ENCODE results near the gene STYX.
"Not testable (repeated sequence)": the region's sequence is repeated elsewhere in the genome, so short reads cannot be mapped to it uniquely, and the experiment has no call there.

Gene STYX

GRCh38 chr14:52729925-52730708 is at the start of gene STYX:
STYX (plus strand) TSS chr14:52730166; CDS start chr14:52730475, 309 bp downstream.
- DNase-seq = peak; percentile 99

DNA sequence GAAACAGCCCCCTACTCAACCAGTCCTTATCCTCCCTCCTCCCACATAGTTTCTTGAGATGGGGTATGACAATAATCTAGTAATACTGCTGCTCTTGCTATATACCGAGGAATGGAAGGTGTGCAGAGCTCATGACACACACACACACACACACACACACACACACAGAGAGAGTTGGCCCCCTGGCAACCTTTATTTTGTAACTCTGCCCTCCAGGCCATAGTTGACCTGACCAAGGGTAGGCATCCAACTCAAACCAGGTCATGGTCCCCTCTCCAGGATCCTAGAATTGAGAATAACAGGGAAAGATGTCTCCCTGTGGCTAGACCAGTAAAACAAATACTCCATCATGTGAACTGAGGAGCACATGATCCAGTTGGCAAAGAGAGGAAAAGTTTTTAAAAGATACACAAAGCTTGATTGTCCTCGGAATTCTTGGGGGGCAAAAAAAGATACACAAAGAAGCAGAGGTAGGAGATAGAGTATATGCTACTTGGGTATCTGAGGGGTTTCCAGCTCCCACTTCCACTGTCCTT is 45.9 kb upstream of the STYX start:
- DNase-seq = no peak

GRCh38 chr14:52686176-52686575 is 43.8 kb upstream of the STYX start:
- DNase-seq = no peak

- peak in 1 of 2 experiments; percentile 18 for DNase-seq
Observed at GRCh38 chr14:52690983-52691760, 38.8 kb upstream of the STYX start.

GRCh38 chr14:52692248-52692962 is 37.6 kb upstream of the STYX start:
- DNase-seq = peak; percentile 14 to 56

GRCh38 chr14:52693036-52693435 is 36.9 kb upstream of the STYX start:
- no peak for DNase-seq

- no peak for DNase-seq
Observed at GRCh38 chr14:52693532-52693931, 36.4 kb upstream of the STYX start.

GRCh38 chr14:52694761-52695480 is 35.0 kb upstream of the STYX start:
- DNase-seq = peak; percentile 50 to 59

GRCh38 chr14:52695481-52696091 is 34.4 kb upstream of the STYX start, which contains the start of gene ERO1A:
ERO1A (minus strand) TSS chr14:52695558; CDS start chr14:52695481, 77 bp downstream.
- peak; percentile 71 to 84 for DNase-seq

GRCh38 chr14:52700701-52701172 is 29.2 kb upstream of the STYX start:
- no peak for DNase-seq

- DNase-seq = no peak
Observed at GRCh38 chr14:52701223-52701622, 28.7 kb upstream of the STYX start.

- DNase-seq = no peak
Observed at GRCh38 chr14:52703225-52703624, 26.7 kb upstream of the STYX start.

GRCh38 chr14:52703664-52704063 is 26.3 kb upstream of the STYX start:
- no peak for DNase-seq

DNA sequence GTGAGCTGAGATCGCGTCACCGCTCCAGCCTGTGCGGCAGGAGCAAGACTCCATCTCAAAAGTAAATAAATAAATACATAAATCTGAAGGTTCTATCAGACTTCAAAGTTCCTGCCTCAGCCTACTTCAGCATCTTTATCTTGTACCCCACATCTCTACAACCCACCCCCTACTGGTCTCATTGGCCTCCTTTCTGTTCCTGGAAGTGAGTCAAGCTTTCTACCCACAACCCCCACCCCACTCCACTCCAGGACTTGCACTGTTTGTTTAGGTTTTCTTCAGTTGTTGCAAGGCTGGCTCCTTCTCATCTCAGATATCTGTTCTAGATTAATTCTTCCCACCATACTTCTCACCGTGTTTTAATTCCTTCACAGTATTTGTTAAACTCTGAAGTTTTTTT is 23.7 kb upstream of the STYX start:
- DNase-seq = peak in 1 of 2 experiments; percentile 46

DNA sequence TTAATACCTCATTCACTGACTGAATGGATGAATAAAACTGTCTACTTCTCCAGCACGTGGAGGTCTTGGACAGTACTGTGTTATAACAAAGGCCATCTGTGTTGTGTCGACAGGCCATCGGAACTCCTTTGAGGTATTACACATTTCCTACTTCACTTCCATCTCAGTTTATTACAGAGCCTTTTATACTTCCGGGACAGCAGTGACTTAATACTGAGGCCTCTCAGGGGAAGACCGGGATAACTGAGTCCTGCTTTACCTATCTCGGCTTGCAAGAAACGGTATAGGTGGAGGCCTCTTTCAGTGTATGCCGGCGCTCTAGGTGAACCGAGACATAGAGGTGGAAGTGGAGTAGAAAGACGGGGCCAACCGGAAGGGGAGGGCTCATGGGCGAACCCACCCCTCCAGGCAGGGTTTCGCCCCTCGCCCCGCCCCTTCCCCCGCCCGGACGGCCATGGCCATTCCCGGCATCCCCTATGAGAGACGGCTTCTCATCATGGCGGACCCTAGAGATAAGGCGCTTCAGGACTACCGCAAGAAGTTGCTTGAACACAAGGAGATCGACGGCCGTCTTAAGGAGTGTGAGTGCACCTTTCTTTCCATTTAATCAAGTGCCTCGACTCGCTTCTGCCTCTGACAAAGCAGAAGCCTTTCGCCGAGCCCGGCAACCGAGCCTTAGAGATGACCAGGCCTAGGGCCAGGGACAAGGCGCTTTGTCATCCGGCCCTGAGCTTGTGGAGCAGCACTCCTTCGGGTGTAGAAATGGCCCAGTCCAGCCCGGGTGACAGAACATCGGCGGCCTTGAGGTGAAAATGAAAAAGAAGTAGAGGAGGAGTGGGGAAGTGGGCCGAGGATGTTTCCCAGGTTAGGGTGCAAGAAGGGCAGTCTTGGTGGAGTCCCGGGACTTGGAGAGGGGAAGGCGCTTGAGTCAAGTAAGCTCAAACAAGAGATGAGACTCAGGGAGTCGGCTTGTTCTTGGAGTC is 23.0 kb upstream of the STYX start, which contains the start of gene PSMC6:
PSMC6 (plus strand) TSS at position 477 of the 983 bp plus-strand sequence; CDS start at position 497, 20 bp downstream.
- DNase-seq = peak; percentile 94 to 95

DNA sequence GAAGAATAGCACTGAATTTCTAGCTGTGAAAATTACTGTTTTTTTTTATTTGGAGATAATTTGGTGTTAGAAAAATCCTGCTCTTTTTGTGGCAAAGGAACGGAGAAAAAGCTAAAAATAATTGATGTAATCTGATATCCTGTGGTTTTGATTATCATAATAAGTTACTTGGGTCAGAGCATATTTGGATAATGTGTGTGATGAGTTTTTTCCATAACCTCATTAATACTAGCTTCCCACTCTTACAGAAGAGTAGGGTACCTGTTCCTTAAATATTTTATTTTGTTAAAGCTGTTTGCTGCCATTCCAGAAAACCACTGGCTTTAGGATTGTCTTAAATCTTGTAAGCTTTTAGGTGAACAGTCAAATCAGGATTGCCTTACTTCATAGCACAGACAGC is 18.3 kb upstream of the STYX start:
- DNase-seq = no peak

DNA sequence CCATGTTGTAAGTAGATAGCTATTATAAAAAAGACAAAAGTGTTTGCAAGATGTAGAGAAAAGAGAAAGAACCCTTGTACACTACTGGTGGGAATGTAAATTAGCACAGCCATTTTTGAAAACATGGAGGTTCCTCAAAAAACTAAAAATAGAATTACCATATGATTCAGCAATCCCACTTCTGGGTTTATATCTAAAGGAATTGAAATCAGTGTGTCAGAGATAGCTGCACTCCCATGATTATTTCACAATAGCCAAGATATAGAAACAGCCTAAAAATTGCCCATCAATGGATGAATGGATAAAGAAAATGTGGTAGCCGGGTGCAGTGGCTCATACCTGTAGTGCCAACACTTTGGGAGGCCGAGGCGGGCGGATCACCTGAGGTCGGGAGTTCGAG is 13.8 kb upstream of the STYX start:
- DNase-seq = no peak

GRCh38 chr14:52723514-52724359 is 6.2 kb upstream of the STYX start:
- no peak for DNase-seq

- DNase-seq = no peak
Observed at GRCh38 chr14:52724360-52724644, 5.7 kb upstream of the STYX start.

DNA sequence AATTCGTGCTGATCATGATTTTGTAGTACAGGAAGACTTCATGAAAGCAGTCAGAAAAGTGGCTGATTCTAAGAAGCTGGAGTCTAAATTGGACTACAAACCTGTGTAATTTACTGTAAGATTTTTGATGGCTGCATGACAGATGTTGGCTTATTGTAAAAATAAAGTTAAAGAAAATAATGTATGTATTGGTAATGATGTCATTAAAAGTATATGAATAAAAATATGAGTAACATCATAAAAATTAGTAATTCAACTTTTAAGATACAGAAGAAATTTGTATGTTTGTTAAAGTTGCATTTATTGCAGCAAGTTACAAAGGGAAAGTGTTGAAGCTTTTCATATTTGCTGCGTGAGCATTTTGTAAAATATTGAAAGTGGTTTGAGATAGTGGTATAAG is 2.5 kb upstream of the STYX start:
- DNase-seq = not testable (repeated sequence)
